GM19035 (cell line): ENCODE results near the gene PTPRK.

Experiments used
- ATAC-seq: cut with Tn5 transposase; IDR thresholded peaks from one replicate; pipeline ENCODE4 v1.9.1; 2021; ENCODE audit not compliant: unreplicated experiment

PTPRK gene

DNA sequence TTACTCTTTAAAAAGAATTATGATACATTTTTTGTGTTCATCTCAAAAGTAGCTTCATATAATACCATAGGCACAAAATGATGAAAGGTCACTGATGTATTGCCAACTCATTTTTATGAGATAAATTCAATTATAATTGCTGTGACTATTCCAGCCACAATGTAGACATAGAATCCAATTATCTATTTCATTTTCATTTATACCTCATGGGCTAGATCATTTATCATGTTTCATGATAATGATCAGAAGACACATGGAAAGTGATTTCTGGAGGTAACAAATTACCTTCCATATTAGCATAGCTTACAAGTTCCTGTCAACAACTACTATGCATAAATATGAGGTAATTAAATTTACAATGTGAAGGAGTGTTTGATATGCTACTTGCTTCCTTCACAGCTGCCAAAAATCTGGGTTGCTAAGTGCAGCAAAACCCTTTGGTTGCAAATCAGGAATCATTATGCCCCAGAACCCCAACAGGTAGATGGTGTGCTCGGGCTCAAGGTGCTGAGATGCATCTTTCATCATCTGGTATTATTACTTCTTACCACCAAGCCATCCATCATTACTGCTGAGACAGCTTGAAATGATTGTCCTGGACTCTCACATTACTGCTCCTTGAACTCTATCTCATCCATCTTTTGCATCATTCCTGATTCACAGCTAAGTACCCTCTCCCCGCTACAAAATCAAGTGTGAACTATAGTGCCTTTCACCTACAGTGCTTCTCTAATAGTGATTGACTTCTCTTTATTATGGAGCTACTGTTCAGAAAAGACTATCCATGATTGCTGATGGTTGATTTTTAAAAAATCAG is 313.6 kb downstream of the PTPRK start:
- ATAC-seq, result no peak

DNA sequence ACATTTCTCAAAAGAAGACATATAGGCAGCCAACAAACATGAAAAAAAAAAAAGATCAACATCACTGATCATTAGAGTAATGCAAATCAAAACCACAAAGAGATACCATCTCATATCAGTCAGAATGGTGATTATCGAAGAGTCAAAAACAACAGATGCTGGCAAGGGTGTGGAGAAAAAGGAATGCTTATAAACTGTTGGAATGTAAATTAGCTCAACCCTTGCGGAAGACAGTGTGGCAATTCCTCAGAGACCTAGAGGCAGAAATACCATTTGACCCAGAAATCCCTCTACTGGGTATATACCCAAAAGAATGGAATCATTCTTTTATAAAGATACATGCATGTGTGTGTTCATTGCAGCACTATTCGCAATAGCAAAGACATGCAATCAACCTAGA is 315.8 kb downstream of the PTPRK start:
- ATAC-seq, result no peak

DNA sequence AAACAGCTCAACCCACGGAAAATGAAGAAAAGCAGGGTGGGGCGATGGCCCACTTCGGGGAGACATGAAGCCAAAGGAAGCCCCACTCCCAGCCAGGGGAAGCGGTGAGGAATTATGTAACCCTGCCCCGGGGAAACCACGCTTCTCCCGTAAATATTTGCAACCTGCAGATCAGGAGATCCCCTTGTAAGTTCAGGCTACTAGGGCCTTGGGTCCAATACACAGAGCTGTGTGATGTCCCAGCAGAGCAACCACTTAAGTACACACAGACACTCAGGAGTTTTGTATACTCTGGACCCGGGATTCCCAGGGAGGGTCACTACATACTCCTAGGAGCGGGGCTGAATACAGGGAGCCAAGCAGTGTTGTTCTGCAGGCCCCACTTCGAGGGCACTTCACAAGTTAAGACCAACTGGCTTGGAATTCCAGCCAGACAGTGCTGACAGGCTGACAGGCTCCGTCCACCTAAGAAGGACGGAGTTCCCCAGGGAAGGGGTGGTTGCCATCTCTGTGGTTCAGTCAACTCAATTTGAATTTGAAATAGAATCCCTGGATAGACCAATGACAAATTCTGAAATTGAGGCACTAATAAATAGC is 318.1 kb downstream of the PTPRK start:
- ATAC-seq, result no peak

DNA sequence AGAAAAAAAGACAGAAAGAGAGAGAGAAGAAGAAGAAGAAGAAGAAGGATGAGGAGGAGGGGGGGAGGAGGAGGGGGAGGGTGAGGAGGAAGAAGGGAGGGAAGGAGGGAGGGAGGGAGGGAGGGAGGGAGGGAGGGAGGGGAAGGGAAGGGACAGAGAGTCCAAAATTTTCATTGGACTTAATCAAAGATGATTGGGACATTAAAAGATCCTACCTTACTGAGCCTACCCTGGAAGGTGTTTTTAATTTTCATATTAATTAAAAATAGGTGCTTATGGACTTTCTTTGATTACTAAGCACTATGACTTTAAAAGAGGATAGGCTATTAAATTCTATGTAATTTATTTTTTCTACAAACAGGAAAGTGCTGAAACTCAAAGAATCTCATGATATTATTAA is 319.6 kb downstream of the PTPRK start:
- ATAC-seq, result no peak

DNA sequence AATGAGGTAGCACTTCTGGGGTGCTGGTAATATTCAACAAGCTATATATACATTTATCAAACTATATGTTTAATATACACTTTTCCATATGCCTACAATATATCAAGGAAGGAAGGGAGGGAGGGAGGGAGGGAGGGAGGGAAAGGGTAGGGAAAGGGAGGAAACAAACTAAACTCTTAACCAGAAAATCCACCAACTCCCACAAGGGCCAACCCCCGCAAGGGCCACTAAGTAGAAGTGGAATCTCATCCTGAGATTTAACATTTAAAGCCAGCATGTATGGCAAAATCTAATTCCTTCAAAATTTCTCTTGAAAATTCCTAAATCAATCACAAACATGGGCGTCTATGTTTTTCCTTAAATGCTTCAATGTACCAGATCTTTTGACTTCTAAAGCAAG is 320.9 kb downstream of the PTPRK start:
- ATAC-seq, result no peak

DNA sequence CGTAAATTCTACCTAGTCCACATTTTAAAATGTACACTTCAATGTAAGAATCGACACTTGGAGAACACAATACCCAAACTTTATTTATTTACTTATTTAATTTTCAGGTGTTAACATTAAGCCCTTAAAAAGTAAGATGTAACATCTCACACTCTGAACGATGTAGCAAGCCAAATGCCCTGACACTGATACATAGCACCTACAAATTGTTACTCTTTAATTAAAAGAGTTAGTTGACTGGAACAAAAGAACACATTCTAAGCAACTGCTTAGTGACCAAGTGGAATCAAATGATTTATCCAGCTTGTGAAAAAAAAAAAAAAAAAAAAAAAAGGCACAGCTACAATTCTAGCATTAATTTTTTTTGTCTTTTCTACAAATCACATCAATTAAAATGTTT is 327.4 kb downstream of the PTPRK start:
- no peak for ATAC-seq

DNA sequence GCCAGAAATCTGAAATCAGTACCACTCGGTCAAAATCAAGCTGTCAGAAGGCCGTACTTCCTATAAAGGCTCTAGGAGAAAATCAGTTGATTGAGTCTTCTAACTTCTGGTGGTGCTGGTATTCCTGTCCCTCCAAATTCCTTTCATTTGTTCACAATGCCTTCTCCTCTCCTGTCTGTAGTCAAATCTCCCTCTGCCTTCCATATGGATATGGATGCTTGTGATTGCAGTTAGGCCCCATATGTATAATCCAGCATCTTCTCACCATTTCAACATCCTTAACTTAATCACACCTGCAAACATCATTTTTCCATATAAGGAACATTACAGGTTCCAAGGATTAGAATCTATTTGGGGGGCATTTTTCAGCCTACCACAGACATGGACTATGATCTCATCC is 331.7 kb downstream of the PTPRK start:
- no peak for ATAC-seq

DNA sequence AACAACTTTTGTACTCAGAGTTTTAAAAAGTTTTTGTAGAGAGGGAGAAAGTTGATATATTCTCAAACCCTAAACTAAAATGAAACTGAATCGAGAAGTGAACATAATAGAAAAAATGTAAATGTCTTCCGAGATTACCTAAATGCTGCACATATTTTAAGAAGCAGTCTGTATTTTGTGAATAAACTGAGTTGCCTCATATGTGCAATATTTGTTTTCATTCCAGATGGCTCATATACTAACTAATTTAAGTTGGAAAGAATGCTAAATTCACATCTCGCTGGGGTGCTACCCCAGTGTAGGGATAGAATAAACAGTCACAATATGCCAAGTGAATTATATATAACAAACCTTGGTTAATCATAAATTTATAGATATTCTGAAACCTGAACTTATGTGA is 333.7 kb downstream of the PTPRK start:
- no peak for ATAC-seq

DNA sequence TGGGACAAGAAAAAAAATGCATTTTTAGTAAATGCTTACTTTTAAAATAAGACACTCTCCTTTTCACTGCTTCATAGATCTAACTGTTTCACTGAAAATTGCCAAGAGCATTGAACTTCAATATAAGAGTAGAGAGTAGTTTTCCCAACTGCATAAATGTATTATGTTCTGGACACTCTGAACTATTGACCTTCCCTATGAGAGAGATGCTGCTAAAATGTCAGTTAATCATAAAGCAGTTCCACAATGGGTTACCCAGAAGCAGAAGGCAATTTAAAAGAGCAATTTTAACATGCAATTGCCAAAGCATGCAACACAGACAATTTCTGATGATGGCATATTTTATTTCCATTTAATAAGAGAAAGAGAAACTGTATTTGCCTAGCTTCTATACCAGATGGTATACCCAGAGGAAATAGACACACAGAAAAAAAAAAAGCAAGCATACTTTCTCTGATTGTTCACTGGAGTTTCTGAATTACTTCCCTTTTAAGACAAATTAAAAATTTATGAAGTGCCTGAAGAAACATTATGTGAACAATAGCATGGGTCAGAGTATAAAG is 340.4 kb downstream of the PTPRK start:
- ATAC-seq, result no peak

DNA sequence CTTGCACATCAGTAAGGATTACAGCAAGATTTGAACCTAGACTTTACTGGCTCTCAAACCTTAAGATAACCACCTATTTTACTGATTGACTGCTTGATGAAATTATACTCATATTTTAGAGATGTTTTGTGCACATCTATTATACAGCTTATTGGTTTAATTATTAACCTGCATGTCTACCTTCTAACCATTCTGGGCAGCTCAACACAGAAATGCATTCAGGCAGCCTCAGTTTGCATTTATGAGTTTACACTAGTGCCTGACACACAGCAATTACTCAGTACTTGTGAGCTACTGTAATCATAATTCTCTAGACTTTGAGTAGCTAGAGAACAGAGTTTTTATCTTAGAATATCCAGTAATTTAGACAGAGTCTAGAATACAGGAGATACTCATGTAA is 345.7 kb downstream of the PTPRK start:
- ATAC-seq, result no peak

DNA sequence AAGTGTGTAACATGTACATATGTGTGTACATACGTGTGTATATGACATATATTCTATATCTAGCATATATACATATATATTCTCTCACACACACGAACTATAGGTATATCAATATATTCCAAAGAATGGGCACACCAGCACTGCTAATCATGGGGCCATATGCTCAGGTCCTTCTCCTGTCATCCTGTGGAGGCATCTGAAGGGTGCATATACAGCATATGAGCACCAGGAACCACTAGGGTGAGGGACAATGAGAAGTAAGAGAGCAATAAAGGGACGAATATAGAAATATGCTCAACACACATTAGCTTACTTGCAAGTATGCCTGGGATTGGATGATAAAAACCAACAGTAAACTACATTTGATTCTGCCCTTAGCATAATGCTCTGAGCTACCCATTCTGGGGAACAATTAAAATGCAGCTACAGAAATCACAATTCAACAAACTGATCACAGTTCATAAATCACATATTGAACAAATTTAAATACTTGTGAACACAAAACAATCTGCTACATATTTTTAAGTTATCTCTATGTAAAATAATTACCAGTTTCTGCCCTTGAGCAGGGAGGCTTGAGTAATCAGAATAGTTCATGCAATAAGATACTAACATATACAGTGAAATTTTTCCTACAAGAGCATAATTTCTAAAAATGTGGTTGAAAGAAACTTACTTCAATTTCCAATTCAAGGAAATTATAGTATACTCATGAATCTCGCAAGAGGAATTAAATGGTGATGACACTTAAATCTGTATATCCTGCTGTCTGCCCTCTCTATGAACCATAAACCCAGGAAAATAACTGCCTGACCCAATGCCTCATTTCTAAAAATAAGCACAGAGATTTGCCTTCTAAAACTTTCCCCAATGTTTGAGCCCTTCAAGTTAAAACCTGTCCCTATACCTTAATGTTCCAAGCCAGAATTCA is 347.4 kb downstream of the PTPRK start:
- ATAC-seq, result no peak

DNA sequence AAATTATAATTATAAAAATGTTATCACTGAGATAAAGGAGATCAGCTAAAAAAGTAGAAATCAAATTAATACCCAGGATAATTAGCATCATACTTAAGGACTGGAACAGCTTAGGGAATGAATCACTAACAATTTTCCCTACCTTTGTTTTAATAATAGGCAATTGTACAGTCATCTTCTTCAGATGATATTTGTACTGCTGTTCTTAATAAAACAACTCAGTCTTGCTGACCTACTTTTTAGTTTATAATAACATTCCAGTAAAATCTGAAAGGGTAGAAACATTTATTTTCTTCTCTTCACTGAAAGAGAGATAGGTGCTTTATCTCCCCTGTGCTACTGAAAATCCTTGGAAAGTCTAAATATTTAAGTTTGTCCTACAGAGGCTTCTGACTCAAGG is 348.3 kb downstream of the PTPRK start:
- no peak for ATAC-seq

DNA sequence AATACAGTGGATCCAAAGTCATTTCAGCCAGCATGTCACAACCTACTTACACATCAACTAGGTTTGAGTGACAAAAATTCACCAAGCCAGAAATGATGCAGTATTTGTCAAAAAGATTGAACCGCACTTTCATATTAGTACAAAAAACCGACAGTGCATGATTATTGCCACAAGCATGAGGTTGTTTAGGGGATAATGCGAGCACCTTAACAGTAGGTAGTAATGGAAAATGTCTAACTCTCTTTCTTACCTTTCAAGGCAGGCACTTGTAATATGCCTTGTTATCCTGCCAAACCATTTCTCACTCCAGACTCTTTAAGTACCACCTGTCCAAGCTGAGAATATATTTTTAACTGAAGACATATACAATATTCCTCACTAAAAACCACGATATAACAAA is 349.2 kb downstream of the PTPRK start:
- no peak for ATAC-seq

DNA sequence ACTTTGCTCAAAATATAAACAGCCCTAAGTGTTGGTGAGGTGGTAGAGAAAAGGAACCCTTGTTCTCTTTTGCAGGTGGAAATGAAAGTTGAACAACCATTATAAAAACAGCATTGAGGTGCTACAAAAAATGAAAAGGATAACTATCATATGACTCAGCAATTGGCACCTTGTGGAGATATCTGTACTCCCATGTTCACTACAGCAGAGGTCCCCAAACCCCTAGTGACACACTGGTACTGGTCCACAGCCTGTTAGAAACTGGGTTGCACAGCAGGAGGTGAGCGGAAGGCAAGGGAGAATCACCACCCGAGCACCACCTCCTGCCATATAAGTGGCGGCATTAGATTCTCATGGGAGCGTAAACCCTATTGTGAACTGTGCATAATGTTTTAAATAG is 352.2 kb downstream of the PTPRK start:
- no peak for ATAC-seq

DNA sequence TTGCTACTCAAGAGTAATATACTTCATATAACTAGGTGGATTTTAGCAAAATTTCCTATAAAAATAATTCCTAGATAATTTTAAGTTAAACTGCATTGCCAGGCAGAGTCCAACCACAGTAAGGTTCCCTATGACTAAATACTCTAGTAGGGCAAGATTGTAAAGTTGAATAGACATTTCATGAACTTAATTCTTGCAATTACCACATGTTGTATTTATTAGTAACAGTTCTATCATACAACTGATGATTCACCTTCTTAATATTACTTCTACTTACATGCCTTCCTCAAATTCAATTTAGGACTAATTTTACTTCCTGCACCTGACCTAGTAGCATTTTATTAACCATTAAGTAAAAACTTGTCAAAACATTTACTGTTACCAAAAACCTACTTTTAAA is 352.8 kb downstream of the PTPRK start:
- no peak for ATAC-seq

DNA sequence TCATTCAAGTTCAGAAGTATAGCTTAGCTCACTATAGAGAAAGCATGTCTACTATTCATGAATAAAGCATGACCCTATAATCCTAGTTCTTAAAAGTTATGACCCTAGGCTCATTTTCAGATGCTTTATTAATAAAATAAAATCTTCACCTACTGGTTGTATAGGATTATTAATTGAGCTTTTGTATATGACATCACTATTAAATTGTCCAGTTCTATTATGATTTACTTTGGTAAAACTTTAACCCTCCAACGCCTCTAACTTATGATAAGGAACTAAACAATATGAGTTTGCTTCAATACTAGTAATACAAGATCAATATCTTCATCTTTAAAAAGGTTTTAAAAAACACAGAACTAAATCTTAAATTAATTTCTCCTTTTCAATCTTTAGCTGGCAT is 356.1 kb downstream of the PTPRK start:
- ATAC-seq, result no peak

DNA sequence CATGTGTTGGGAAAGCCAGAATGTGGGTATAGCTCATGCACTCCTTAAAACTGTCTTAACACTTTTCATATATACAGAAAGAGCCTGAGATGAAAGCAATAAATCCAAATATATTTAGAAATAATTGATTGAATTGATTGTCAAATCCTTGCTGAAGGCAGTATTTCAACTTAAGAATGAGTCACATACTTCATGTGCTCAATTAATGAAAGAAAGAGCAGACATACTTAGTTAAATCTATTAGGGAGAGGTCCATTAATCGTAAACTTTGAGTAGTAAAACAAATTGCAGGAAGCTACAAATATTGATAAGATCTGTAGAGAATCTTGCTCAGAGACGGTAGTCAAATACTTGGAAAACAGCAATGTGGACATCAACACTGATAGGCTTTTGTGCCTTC is 358.0 kb downstream of the PTPRK start:
- ATAC-seq, result no peak

DNA sequence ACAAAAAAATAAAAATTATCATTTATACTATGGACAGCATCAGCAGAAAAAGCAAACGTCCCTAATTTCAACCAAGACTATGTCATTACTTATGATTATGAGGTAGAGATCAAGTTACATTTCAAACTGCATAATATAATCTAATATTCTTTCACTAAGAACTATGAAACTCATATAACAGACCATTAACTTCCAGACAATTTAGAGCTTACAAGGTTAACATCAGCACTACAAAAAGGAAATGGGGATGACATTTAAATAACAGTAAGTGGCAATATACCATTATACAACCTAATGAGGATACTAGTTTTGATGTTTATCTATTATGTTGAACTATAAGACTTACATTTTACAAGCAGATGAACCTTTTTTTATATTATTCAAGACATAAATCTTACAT is 358.6 kb downstream of the PTPRK start:
- no peak for ATAC-seq

DNA sequence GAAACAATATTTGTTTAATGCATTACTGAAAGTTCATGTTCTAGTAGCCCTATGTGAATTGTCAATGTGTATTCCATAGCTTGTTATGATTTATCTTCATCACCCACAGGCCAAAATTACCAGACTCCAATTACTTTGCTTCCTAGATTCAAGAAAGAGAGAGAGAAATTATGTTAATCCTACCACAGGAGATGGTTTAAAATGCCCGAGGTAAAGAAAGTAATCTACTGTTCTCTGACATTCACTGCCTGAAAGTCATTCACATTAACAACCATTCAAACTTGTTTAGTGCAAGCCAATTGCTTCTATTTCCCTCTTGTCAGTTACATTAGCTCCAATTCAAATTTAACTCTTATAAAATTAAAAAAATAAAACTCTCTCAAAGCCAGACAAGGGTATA is 359.1 kb downstream of the PTPRK start:
- no peak for ATAC-seq

DNA sequence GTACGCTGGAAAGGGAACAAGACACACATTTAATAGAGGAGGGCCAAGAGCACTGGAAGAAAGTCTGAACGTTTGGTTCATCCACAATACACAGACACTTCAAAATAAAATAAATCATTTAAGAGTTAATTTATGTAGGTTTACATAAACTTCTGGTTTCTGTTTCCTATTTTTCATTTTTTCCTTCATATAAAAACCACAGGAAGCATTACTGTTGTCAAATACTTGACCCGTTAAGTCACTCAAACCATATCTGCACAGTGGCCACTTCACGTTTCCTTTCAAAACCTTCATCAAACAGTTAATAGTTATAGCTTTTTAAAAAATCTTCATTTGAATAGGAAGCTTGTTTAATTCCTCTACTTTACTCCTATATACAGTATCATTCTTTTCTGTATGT is 361.9 kb downstream of the PTPRK start:
- no peak for ATAC-seq

DNA sequence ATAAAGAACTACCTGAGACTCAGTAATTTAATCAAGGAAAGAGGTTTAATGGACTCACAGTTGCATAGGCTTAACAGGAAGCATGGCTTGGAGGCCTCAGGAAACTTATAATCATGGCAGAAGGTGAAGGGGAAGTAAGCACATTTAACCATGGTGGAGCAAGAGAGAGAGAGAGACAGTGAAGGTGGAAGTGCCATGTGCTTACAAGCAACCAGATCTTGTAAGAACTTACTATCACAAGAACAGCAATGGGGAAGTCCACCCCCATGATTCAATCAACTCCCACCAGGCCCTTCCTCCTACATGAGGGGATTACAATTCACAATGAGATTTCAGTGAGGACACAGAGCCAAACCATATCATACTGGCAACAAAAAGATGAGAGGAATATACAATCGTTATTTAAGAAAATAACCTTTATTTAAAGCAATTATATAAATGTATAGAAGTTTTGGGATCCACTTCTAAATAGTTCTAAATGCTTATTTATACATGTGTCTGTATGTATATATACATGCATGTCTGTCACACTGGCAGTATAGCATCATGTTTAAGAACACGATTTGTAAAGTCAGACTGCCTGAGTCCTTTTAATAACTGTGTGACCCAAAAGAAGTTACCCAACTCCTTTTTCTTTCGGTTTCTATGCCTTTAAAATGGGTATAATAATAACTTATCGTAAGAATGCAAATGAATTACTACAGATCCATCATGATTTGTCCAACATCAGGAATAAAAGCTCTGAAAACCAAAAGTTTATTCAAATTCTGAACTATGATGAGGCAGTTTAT is 363.9 kb downstream of the PTPRK start:
- ATAC-seq, result no peak
